HT-29 (cell line): Measurements from ENCODE around the gene PDZRN3. TPM values are rescaled to one million over a fixed set of nuclear protein-coding genes. Genes with fewer than 3 reads are reported as not detected.

Experiments used
- DNase-seq: peaks from one replicate; pipeline ENCODE4 v3.0.0-alpha.2; 2015; ENCODE audit warnings: low spot score
- total RNA-seq: library from RNA; depleted of rRNA; stranded (reverse); fragments of >200 nt; shearing (Covaris generic); gene quantifications from 2 replicates; pipeline ENCODE4 v1.2.3, GENCODE V29; 2014

Gene PDZRN3
- total RNA-seq, 1 experiment from 2014 or later, result 4.6 TPM

GRCh38 chr3:73521734-73522336 lies 102.9 kb downstream of the PDZRN3 start:
- DNase-seq, result no peak

- DNase-seq, result no peak
Measured at GRCh38 chr3:73520931-73521461, 103.7 kb downstream of the PDZRN3 start.

- no peak for DNase-seq
Measured at GRCh38 chr3:73516631-73517030, 108.1 kb downstream of the PDZRN3 start.

- peak; percentile 84 for DNase-seq
Measured at GRCh38 chr3:73513260-73513659, 111.5 kb downstream of the PDZRN3 start.

GRCh38 chr3:73511571-73512525 lies 112.9 kb downstream of the PDZRN3 start:
- DNase-seq, result no peak

GRCh38 chr3:73510784-73511183 lies 114.0 kb downstream of the PDZRN3 start:
- DNase-seq, result no peak

GRCh38 chr3:73510334-73510733 lies 114.4 kb downstream of the PDZRN3 start:
- no peak for DNase-seq

GRCh38 chr3:73509816-73510215 lies 114.9 kb downstream of the PDZRN3 start:
- DNase-seq, result no peak

GRCh38 chr3:73509066-73509465 lies 115.7 kb downstream of the PDZRN3 start:
- no peak for DNase-seq

- peak; percentile 68 for DNase-seq
Measured at GRCh38 chr3:73508330-73508954, 116.3 kb downstream of the PDZRN3 start.

- no peak for DNase-seq
Measured at GRCh38 chr3:73504852-73505251, 119.9 kb downstream of the PDZRN3 start.

- peak; percentile 72 for DNase-seq
Measured at GRCh38 chr3:73504239-73504638, 120.5 kb downstream of the PDZRN3 start.

- DNase-seq, result no peak
Measured at GRCh38 chr3:73503781-73504180, 121.0 kb downstream of the PDZRN3 start.

- DNase-seq, result peak; percentile 61
Measured at GRCh38 chr3:73502609-73503583, 121.8 kb downstream of the PDZRN3 start.

- no peak for DNase-seq
Measured at GRCh38 chr3:73500321-73500720, 124.4 kb downstream of the PDZRN3 start.

- DNase-seq, result no peak
Measured at GRCh38 chr3:73499787-73500186, 125.0 kb downstream of the PDZRN3 start.

- no peak for DNase-seq
Measured at GRCh38 chr3:73498764-73499622, 125.7 kb downstream of the PDZRN3 start.

- DNase-seq, result no peak
Measured at GRCh38 chr3:73497646-73498406, 126.9 kb downstream of the PDZRN3 start.
